Measurements from ENCODE around the gene DFFB. TPM values are rescaled to one million over a fixed set of nuclear protein-coding genes. Genes with fewer than 3 reads are reported as not detected.

Gene DFFB
- total and polyA plus RNA-seq, 2 of the 13 experiments (the other 11 are each of a cell fraction or from before 2014, with no cell fraction given) = 4.6 to 9.3 TPM

GRCh38 chr1:3902111-3902511 lies 44.8 kb downstream of the DFFB start (continued):
- TF ChIP-seq TFDP2 (CRISPR knock-in tag; IDR thresholded peaks at IDR 0.05) (no peak), HDAC6 (IDR thresholded peaks at IDR 0.05; ENCODE audit: low read depth, low read length) (no peak), RFXANK (CRISPR knock-in tag; IDR thresholded peaks at IDR 0.05) (no peak), ZNF800 (CRISPR knock-in tag; IDR thresholded peaks at IDR 0.05) (no peak)

GRCh38 chr1:3902571-3903091 lies 45.4 kb downstream of the DFFB start:
- H4K20me1 ChIP-seq (ENCODE audit: insufficient read depth, low read length) = no peaks in the 10 kb centered on the region
- 35% methylated on average over 10 of the region's 10 CpGs for WGBS (ENCODE audit: low lambda C conversion rate)
- ATAC-seq (no peak), DNase-seq (ENCODE audit: low spot score) (no peak), FAIRE-seq (no peak)
- peak overlapping the region; percentile 57 for H3K27ac ChIP-seq (ENCODE audit: extremely low read length, insufficient read depth, low read length)
- in situ Hi-C loops (cut with HindIII; ENCODE audit: extremely low pct_ligation_motif_present, low pct_unique_long_range_greater_than_20kb) = loop anchor here (25.0 kb wide), 1 partner anchor 160 kb away; no protein-coding TSS in a partner anchor
- no peaks in the 10 kb centered on the region for H3K36me3 ChIP-seq (replicated peaks in 1 of 2; ENCODE audit: control insufficient read depth in 1 of 2, insufficient read depth in 2 of 2, low read length in 2 of 2)
- ChIA-PET CTCF (ENCODE audit: low intra/inter-chr PET ratio, low total read pairs) (no interaction called here), POLR2A (interaction anchor here (1.0 to 1.6 kb wide), 3 partner anchors 40 to 107 kb away, joined by 3 to 5 read pairs (median 4); partner anchors contain the start of genes DFFB and LRRC47)
- TF ChIP-seq JUND (CRISPR knock-in tag; IDR thresholded peaks at IDR 0.05) (0 out of 2 replicates have a peak, but pooled peaks have one; percentile 18), SMAD3 (CRISPR knock-in tag; IDR thresholded peaks at IDR 0.05) (no peak), ZNF317 (CRISPR knock-in tag; IDR thresholded peaks at IDR 0.05) (peak; percentile 97), ZNF460 (CRISPR knock-in tag; IDR thresholded peaks at IDR 0.05; ENCODE audit: borderline replicate concordance) (no peak)
- peaks cover 54% of the 10 kb centered on the region for H3K4me1 ChIP-seq (ENCODE audit: insufficient read depth, low read length)
- BruUV-seq (replicated peaks) = no TSS peak
- peaks cover 25% of the 10 kb centered on the region for H3K79me2 ChIP-seq (ENCODE audit: insufficient read depth, low read length)
- peaks cover 4% of the 10 kb centered on the region; the same call in 1 of the 2 replicates for H3K9me3 ChIP-seq (ENCODE audit: low read length)
- 0 out of 2 replicates have a peak overlapping the region, but pooled peaks have one; percentile 30 for H3K9ac ChIP-seq (ENCODE audit: insufficient read depth, low read depth, low read length)
- H2AFZ ChIP-seq (ENCODE audit: low read length) = no peak overlapping the region
- no peaks in the 10 kb centered on the region; a peak in 1 of 5 replicates for H3K27me3 ChIP-seq (ENCODE audit: control insufficient read depth in 1 of 2, insufficient read depth in 2 of 2, low read length in 2 of 2)
- H3K4me2 ChIP-seq (ENCODE audit: low read depth, low read length) = peak overlapping the region; percentile 64
- intact Hi-C loops (cut with micrococcal nuclease; ENCODE audit: unreplicated experiment) = loop anchor here (10.0 kb wide), 1 partner anchor 128 kb away; the partner anchor contains the start of gene SMIM1
- H3K4me3 ChIP-seq (replicated peaks in 1 of 3; ENCODE audit: insufficient read depth in 1 of 3, low read depth in 2 of 3, low read length in 3 of 3) = 0 out of 6 replicates have a peak overlapping the region, but pooled peaks of 1 of the 3 experiments have one; percentile 1

All from HepG2 (cell line).